Left lung (tissue), 10 donors: ENCODE measurements around the gene IGFL4. TPM values are rescaled to one million over a fixed set of nuclear protein-coding genes. Genes with fewer than 3 reads are reported as not detected.
A peak's percentile ranks its signal among the peaks of the same experiment; 100 is the strongest.

Experiments
- ATAC-seq: fragments of 200-7000 bp; cut with Tn5 transposase; one replicate; pipeline ENCODE4 v1.9.1; 2020; ENCODE audit warnings: moderate library complexity
- DNase-seq, 4 donors: peaks; one replicate each; pipeline ENCODE4 v3.0.0-alpha.2; 2013 to 2020
- H3K27ac ChIP-seq, 2 donors: fragments of 200-600 bp; sonication (generic) in 1 of 2; one replicate each; pipeline versions ENCODE4 v1.5.0 to v1.8.0; 2020 to 2021
- H3K27me3 ChIP-seq, 2 donors: fragments of 200-600 bp; sonication (generic) in 1 of 2; one replicate each; pipeline versions ENCODE4 v1.5.0 to v1.8.0; 2020 to 2021
- H3K36me3 ChIP-seq, 2 donors: fragments of 200-600 bp; sonication (generic) in 1 of 2; one replicate each; pipeline versions ENCODE4 v1.5.0 to v1.8.0; 2020 to 2021
- H3K4me1 ChIP-seq, 2 donors: fragments of 200-600 bp; one replicate each; pipeline ENCODE4 v1.8.0; 2021
- H3K4me3 ChIP-seq, 2 donors: fragments of 200-600 bp; sonication (generic) in 1 of 2; one replicate each; pipeline versions ENCODE4 v1.5.0 to v1.8.0; 2020 to 2021; ENCODE audit warnings: mild to moderate bottlenecking in 1 of 2
- H3K9me3 ChIP-seq, 2 donors: fragments of 200-600 bp; sonication (generic) in 1 of 2; one replicate each; pipeline versions ENCODE4 v1.5.0 to v1.8.0; 2020 to 2021
- intact Hi-C, 2 donors: fragments of 100-400 bp; cut with DNase I; formaldehyde crosslinking; loops; one replicate each; pipeline versions ENCODE4 v1.11.2 to v1.14.2; 2022
- polyA plus RNA-seq, 6 donors: library from polyadenylated mRNA; unstranded; fragments of 120-200 nt; gene quantifications; one replicate each; pipeline ENCODE4 v1.2.1, GENCODE V29; 2013; ENCODE audit not compliant: insufficient read length in 6 of 6
- total RNA-seq, 2 donors: library from RNA; stranded (reverse); fragmentation: NEBNext Ultra II Directional; extraction: Animal tissue kit (Norgen Biotek cat#: 25700); gene quantifications; one replicate each; pipeline ENCODE4 v1.2.1, GENCODE V29; 2021
- TF ChIP-seq, protein P1 (sequence below), 2 donors: fragments of 200-600 bp; sonication (generic) in 1 of 2; IDR thresholded peaks; one replicate each; pipeline versions ENCODE4 v1.5.0 to v1.8.0; 2021; ENCODE audit warnings: antibody characterized with exemption in 2 of 2
- donor health status: DM: no; HTN: yes; CAD: no.
- donor health status: DM: no; HTN: no; CAD: no.

The IGFL4 gene
- total and polyA plus RNA-seq, 8 donors, result 0.48 to 1.2 (median 1.0) TPM; not detected in 2

DNA sequence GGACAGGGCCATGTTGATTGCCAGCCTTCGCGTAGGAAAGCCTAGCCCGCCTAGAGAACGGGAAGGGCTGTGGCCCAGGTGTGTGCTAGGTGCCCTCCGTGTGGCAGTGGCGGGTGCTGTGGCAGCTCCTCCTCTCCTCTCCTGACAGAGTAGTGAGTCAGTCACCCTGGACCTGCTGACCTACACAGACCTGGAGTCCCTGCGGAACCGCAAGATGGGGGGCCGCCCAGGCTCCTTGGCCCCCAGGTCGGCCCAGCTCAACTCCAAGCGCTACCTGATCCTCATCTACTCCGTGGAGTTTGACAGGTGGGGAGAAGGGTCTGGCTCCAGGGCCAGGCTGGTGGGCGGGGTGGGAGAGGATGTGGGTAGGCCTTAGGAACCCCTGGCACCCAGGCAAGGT lies 34.4 kb downstream of the IGFL4 start:
- intact Hi-C loops, result no loop called here
- Histone ChIP-seq H3K9me3 (no peaks in the 10 kb centered on the region), H3K27me3 (no peaks in the 10 kb centered on the region), H3K36me3 (peaks cover 0 to 39% of the 10 kb centered on the region in 2 donors), H3K4me1 (peaks cover 0 to 3% of the 10 kb centered on the region in 2 donors), H3K4me3 (no peak overlapping the region), H3K27ac (no peak overlapping the region)
- TF ChIP-seq, protein P1, sequence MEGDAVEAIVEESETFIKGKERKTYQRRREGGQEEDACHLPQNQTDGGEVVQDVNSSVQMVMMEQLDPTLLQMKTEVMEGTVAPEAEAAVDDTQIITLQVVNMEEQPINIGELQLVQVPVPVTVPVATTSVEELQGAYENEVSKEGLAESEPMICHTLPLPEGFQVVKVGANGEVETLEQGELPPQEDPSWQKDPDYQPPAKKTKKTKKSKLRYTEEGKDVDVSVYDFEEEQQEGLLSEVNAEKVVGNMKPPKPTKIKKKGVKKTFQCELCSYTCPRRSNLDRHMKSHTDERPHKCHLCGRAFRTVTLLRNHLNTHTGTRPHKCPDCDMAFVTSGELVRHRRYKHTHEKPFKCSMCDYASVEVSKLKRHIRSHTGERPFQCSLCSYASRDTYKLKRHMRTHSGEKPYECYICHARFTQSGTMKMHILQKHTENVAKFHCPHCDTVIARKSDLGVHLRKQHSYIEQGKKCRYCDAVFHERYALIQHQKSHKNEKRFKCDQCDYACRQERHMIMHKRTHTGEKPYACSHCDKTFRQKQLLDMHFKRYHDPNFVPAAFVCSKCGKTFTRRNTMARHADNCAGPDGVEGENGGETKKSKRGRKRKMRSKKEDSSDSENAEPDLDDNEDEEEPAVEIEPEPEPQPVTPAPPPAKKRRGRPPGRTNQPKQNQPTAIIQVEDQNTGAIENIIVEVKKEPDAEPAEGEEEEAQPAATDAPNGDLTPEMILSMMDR (IDR thresholded peaks at IDR 0.05), result no peak
- DNase-seq (peak in 1 of 4 donors; percentile 50), ATAC-seq (no peak)

DNA sequence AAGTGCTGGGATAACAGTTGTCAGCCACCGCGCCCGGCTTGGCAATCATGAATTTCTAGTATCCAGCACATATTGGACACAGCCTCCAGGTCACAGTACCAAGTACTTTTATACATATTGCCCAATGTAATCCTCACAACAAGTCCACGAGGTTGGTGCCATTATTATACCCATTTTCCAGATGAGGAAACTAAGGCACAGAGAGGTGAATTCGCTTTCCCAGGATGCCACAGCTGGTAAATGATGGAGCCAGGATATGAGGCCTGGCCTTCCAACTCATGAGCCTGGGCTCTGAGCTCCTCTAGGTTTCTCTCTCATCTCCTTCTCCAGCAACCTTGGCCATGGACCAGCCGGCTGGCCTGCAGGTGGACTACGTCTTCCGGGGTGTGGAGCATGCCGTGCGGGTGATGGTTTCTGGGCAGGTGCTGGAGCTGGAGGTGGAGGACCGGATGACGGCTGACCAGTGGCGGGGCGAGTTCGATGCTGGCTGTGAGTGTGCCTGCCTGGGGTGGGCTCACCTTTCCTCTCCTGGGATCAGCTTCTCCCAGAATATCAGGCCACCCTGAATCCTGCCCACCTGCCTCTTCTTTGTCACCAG lies 38.0 kb downstream of the IGFL4 start:
- intact Hi-C loops, result no loop called here
- DNase-seq (peak in 1 of 4 donors; percentile 62), ATAC-seq (no peak)
- Histone ChIP-seq H3K36me3 (peaks cover 0 to 28% of the 10 kb centered on the region in 2 donors), H3K4me3 (no peak overlapping the region), H3K9me3 (no peaks in the 10 kb centered on the region), H3K27me3 (peaks cover 0 to 19% of the 10 kb centered on the region in 2 donors), H3K4me1 (peaks cover 0 to 11% of the 10 kb centered on the region in 2 donors), H3K27ac (no peak overlapping the region)
- TF ChIP-seq, protein P1 (IDR thresholded peaks at IDR 0.05), result no peak

DNA sequence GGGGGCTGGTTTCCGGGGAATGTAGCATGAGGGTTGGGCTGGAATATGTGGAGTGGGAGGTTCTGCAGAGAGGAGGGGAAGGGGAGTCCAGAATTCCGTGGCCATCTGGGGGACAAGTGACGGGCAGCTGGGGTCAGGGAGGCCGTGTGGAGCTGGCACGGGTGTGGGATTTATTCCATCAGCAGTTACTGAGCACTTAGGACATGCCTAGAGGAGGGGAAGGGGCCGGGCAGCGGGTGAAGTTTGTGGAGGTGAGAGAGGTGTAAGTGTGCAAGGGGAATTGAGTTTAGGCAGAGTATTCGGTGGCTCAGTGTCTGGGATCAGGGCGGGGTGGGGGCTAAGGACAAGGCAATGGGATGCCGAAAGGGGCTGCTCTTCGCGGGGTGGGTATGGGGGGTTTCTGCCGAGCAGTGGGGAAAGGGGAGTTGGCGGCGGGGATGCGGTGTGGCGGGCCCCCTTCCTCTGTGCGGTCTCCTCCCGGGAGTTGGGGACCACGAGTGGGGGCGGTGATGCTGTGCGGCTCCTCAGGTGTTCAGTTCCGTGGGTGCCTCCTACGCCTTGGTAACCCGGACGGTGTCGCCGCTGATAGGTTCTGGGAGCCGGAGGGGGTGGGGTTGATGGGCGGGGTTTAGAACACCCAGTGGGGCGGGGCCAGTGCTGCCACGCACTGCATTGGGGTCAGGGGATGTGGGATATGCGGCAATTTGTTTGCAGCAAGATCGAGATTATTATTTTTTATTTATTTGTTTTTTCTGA lies 40.1 kb downstream of the IGFL4 start:
- peaks cover 0 to 25% of the 10 kb centered on the region in 2 donors for H3K4me1 ChIP-seq
- no peaks in the 10 kb centered on the region for H3K9me3 ChIP-seq
- ATAC-seq (peak; percentile 95), DNase-seq (peak in 1 of 4 donors; percentile 83)
- H3K27me3 ChIP-seq, result peaks cover 0 to 19% of the 10 kb centered on the region in 2 donors
- H3K27ac ChIP-seq, result no peak overlapping the region
- H3K36me3 ChIP-seq, result peaks cover 0 to 19% of the 10 kb centered on the region in 2 donors
- no peak overlapping the region for H3K4me3 ChIP-seq
- intact Hi-C loops, result no loop called here
- TF ChIP-seq, protein P1 (IDR thresholded peaks at IDR 0.05), result no peak

DNA sequence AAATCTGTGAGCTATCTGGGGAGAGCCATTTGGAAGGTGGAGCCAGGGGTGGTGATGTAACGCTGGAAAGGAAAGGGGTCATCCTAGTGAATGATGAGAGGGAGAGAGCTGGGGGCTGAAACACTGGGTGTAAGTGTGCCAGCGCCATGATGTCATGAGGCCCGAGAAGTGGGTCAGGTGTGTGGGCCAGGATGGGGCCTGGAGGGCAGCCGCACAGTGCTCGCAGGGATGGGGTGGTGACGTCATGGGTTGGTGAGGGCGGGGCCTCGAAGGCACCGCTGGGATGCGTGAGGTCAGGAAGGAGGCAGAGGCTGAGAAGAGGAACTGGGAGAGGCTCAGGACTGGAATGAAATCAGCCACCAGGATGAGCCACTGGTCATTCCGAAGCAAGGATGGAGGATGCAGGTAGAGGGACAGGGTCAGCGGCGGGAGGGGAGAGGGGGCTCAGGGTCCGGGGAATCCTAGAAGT lies 41.1 kb downstream of the IGFL4 start:
- TF ChIP-seq, protein P1 (IDR thresholded peaks at IDR 0.05), result no peak
- DNase-seq, result peak in 1 of 4 donors; percentile 79
- Histone ChIP-seq H3K9me3 (no peaks in the 10 kb centered on the region), H3K4me1 (peaks cover 0 to 26% of the 10 kb centered on the region in 2 donors), H3K36me3 (peaks cover 0 to 17% of the 10 kb centered on the region in 2 donors), H3K27ac (no peak overlapping the region), H3K4me3 (no peak overlapping the region), H3K27me3 (peaks cover 0 to 19% of the 10 kb centered on the region in 2 donors)
- intact Hi-C loops, result no loop called here
- no peak for ATAC-seq

DNA sequence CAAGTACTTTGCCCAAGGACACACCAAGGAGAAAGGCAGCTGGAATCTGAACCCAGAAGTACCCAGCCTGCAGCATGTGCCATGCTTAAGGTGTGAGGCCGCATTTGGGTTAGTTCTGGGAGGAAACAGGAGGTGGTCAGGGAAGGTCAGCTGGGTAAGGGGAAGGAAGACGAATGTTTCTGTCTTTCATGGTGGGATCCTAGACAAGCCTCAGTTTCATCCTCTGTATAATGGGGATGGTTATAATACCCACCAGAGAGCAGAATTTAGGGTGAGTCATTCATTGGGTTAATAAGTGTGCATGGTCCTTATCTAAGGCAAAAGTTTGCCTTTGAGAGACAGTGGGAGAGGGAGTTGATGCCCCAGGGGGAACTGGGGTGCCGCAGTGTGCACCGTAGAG lies 42.0 kb downstream of the IGFL4 start:
- H3K4me3 ChIP-seq, result no peak overlapping the region
- H3K36me3 ChIP-seq, result peaks cover 0 to 13% of the 10 kb centered on the region in 2 donors
- DNase-seq (no peak), ATAC-seq (no peak)
- TF ChIP-seq, protein P1 (IDR thresholded peaks at IDR 0.05), result no peak
- H3K27ac ChIP-seq, result no peak overlapping the region
- no peaks in the 10 kb centered on the region for H3K9me3 ChIP-seq
- peaks cover 0 to 19% of the 10 kb centered on the region in 2 donors for H3K27me3 ChIP-seq
- H3K4me1 ChIP-seq, result peaks cover 0 to 30% of the 10 kb centered on the region in 2 donors
- intact Hi-C loops, result no loop called here
